OCI-LY1 (cell line): ENCODE data around the gene PPP1R1C.

Source experiments
- H2AFZ ChIP-seq: fragments of 200-600 bp; sonication (generic), shearing (Covaris generic); 2 replicates; pipeline ENCODE4 v1.6.0; 2014; ENCODE audit warnings: antibody characterized with exemption, mild to moderate bottlenecking, low read length
- H3F3A ChIP-seq: fragments of 200-600 bp; sonication (generic), shearing (Covaris generic); 2 replicates; pipeline ENCODE4 v1.6.0; 2014; ENCODE audit warnings: mild to moderate bottlenecking, antibody characterized with exemption, low read length, moderate library complexity; ENCODE audit not compliant: insufficient read depth
- H3K27ac ChIP-seq: fragments of 200-600 bp; sonication (generic); 2 replicates; pipeline ENCODE4 v1.5.1; 2014; ENCODE audit warnings: low read length, mixed run types, mild to moderate bottlenecking, low read depth; ENCODE audit not compliant: poor library complexity, severe bottlenecking
- H3K27me3 ChIP-seq: fragments of 200-600 bp; sonication (generic); 2 replicates; pipeline ENCODE4 v1.6.0; 2014; ENCODE audit warnings: antibody characterized with exemption, mild to moderate bottlenecking, low read length, moderate library complexity; ENCODE audit not compliant: insufficient read depth
- H3K36me3 ChIP-seq: fragments of 200-600 bp; sonication (generic); 2 replicates; pipeline ENCODE4 v1.6.1; 2014; ENCODE audit warnings: mild to moderate bottlenecking, antibody characterized with exemption, low read length, moderate library complexity, mixed read lengths; ENCODE audit not compliant: insufficient read depth
- H3K4me1 ChIP-seq: fragments of 200-600 bp; sonication (generic); 2 replicates; pipeline ENCODE4 v1.5.1; 2014; ENCODE audit warnings: mild to moderate bottlenecking, low read length, moderate library complexity; ENCODE audit not compliant: insufficient read depth, severe bottlenecking
- H3K4me2 ChIP-seq: fragments of 200-600 bp; sonication (generic), shearing (Covaris generic); 2 replicates; pipeline ENCODE4 v1.6.1; 2014; ENCODE audit warnings: low read length
- H3K4me3 ChIP-seq: fragments of 200-600 bp; sonication (generic); 2 replicates; pipeline ENCODE4 v1.5.1; 2014; ENCODE audit warnings: low read length, low read depth, mild to moderate bottlenecking, mixed read lengths; ENCODE audit not compliant: poor library complexity, severe bottlenecking
- H3K79me2 ChIP-seq: fragments of 200-600 bp; shearing (Covaris generic); 2 replicates; pipeline ENCODE4 v1.6.1; 2016; ENCODE audit warnings: mixed run types, low read length, mixed read lengths; ENCODE audit not compliant: insufficient read depth
- H3K9ac ChIP-seq: fragments of 200-600 bp; sonication (generic), shearing (Covaris generic); 2 replicates; pipeline ENCODE4 v1.6.1; 2014; ENCODE audit warnings: mild to moderate bottlenecking, low read length, mixed read lengths
- H3K9me2 ChIP-seq: fragments of 200-600 bp; sonication (generic), shearing (Covaris generic); 2 replicates; pipeline ENCODE4 v1.6.1; 2014; ENCODE audit warnings: low read depth, mild to moderate bottlenecking, low read length, mixed read lengths
- H3K9me3 ChIP-seq: fragments of 200-600 bp; shearing (Covaris generic); 2 replicates; pipeline ENCODE4 v1.6.1; 2014; ENCODE audit warnings: low read length, mixed read lengths
- H4K20me1 ChIP-seq: fragments of 200-600 bp; sonication (generic), shearing (Covaris generic); 2 replicates; pipeline ENCODE4 v1.6.0; 2016; ENCODE audit warnings: mild to moderate bottlenecking, low read length; ENCODE audit not compliant: insufficient read depth
- CTCF ChIP-seq: fragments of 200-600 bp; sonication (generic), shearing (Covaris generic); IDR thresholded peaks from 2 replicates; pipeline ENCODE4 v1.5.1; 2017; ENCODE audit warnings: mild to moderate bottlenecking, antibody characterized with exemption, low read length, moderate library complexity, mixed read lengths
- EZH2 ChIP-seq: fragments of 200-600 bp; sonication (generic), shearing (Covaris generic); IDR thresholded peaks from 2 replicates; pipeline ENCODE4 v1.8.0; 2017; ENCODE audit warnings: borderline replicate concordance, mixed run types, mild to moderate bottlenecking, antibody characterized with exemption, low read length, moderate library complexity, mixed read lengths

PPP1R1C gene

GRCh38 chr2:182133195-182133891 lies 147.7 kb downstream of the PPP1R1C start:
- TF ChIP-seq CTCF (no peak), EZH2 (no peak)

GRCh38 chr2:182134201-182134600 lies 148.5 kb downstream of the PPP1R1C start:
- H3F3A ChIP-seq: no peaks in the 10 kb centered on the region
- H2AFZ ChIP-seq: no peak overlapping the region
- no peaks in the 10 kb centered on the region for H4K20me1 ChIP-seq
- no peak for TF ChIP-seq EZH2
- no peak for TF ChIP-seq CTCF
- no peak overlapping the region for H3K9ac ChIP-seq
- H3K4me2 ChIP-seq: no peak overlapping the region
- no peaks in the 10 kb centered on the region for H3K9me3 ChIP-seq
- H3K36me3 ChIP-seq: no peaks in the 10 kb centered on the region
- no peak overlapping the region for H3K27ac ChIP-seq
- H3K4me3 ChIP-seq: no peak overlapping the region
- no peaks in the 10 kb centered on the region for H3K9me2 ChIP-seq
- H3K79me2 ChIP-seq: no peaks in the 10 kb centered on the region
- no peaks in the 10 kb centered on the region for H3K4me1 ChIP-seq
- H3K27me3 ChIP-seq: no peaks in the 10 kb centered on the region

More at GRCh38 chr2:182133195-182133891, 147.7 kb downstream of the PPP1R1C start:
- no peak overlapping the region for H3K27ac ChIP-seq
- H3K4me2 ChIP-seq: no peak overlapping the region
- no peaks in the 10 kb centered on the region for H3K79me2 ChIP-seq
- no peaks in the 10 kb centered on the region for H3F3A ChIP-seq
- no peak overlapping the region for H2AFZ ChIP-seq
- H3K9me2 ChIP-seq: no peaks in the 10 kb centered on the region
- no peak overlapping the region for H3K9ac ChIP-seq
- H3K4me3 ChIP-seq: no peak overlapping the region
- H3K9me3 ChIP-seq: no peaks in the 10 kb centered on the region
- no peaks in the 10 kb centered on the region for H4K20me1 ChIP-seq
- H3K27me3 ChIP-seq: no peaks in the 10 kb centered on the region
- no peaks in the 10 kb centered on the region for H3K36me3 ChIP-seq
- H3K4me1 ChIP-seq: no peaks in the 10 kb centered on the region

GRCh38 chr2:182142062-182142461 lies 156.4 kb downstream of the PPP1R1C start:
- Histone ChIP-seq H3K9ac (no peak overlapping the region), H3K4me1 (no peaks in the 10 kb centered on the region), H3K36me3 (no peaks in the 10 kb centered on the region), H2AFZ (no peak overlapping the region), H3K4me3 (no peak overlapping the region), H3K4me2 (no peak overlapping the region), H4K20me1 (no peaks in the 10 kb centered on the region), H3K79me2 (no peaks in the 10 kb centered on the region), H3K27me3 (no peaks in the 10 kb centered on the region), H3K9me2 (no peaks in the 10 kb centered on the region), H3K9me3 (no peaks in the 10 kb centered on the region), H3K27ac (no peak overlapping the region), H3F3A (no peaks in the 10 kb centered on the region)
- TF ChIP-seq CTCF (no peak), EZH2 (no peak)
